ENCODE data around the gene SPINK13.
"Not testable (repeated sequence)": the region's sequence is repeated elsewhere in the genome, so short reads cannot be mapped to it uniquely, and the experiment has no call there.

Gene SPINK13

DNA sequence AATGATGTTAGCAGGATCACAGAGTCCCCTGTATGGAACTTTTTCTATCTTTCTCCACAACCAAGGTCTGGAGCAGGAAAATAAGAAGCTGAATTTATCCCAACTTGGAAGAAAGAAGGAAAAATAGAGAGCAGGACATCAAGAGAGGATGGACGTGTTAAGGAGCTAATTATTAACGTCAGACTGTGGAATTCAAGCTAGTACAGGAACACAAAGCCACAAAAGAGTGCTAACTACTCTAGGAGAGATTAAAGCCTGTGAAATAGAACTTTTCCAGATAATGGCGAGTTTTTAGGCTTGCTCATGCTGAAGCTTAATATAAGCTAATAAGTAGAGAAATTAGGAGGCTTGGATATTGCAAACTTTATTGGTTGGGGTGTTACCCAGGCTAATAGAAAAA, 632 bp upstream of the SPINK13 start:
- Histone ChIP-seq H3K27me3 (ENCODE audit: control insufficient read depth, insufficient read depth, low read length) (no peaks in the 10 kb centered on the region), H3K9ac (ENCODE audit: low read length) (no peak overlapping the region), H3K4me3 (ENCODE audit: low read length) (no peak overlapping the region), H3K9me3 (ENCODE audit: control insufficient read depth, low read length) (no peaks in the 10 kb centered on the region), H3K4me1 (ENCODE audit: control insufficient read depth, insufficient read depth, low read length) (peaks cover 6% of the 10 kb centered on the region), H3K36me3 (ENCODE audit: control insufficient read depth, insufficient read depth, low read length) (no peaks in the 10 kb centered on the region)

DNA sequence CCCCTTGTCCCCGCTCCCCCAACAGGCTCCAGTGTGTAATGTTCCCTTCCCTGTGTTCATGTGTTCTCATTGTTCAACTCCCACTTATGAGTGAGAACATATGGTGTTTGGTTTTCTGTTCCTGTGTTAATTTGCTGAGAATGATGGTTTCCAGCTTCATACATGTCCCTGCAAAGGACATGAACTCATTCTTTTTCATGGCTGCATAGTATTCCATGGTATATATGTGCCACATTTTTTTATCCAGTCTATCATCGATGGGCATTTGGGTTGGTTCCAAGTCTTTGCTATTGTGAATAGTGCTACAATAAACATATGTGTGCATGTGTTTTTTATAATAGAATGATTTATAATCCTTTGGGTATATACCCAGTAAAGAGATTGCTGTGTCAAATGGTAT, 6.5 kb downstream of the SPINK13 start:
- not testable (repeated sequence) for H3K36me3 ChIP-seq (ENCODE audit: control insufficient read depth, insufficient read depth, low read length); H3K4me3 ChIP-seq (ENCODE audit: low read length); H3K9me3 ChIP-seq (ENCODE audit: control insufficient read depth, low read length); H3K4me1 ChIP-seq (ENCODE audit: control insufficient read depth, insufficient read depth, low read length); H3K9ac ChIP-seq (ENCODE audit: low read length); H3K27me3 ChIP-seq (ENCODE audit: control insufficient read depth, insufficient read depth, low read length)

DNA sequence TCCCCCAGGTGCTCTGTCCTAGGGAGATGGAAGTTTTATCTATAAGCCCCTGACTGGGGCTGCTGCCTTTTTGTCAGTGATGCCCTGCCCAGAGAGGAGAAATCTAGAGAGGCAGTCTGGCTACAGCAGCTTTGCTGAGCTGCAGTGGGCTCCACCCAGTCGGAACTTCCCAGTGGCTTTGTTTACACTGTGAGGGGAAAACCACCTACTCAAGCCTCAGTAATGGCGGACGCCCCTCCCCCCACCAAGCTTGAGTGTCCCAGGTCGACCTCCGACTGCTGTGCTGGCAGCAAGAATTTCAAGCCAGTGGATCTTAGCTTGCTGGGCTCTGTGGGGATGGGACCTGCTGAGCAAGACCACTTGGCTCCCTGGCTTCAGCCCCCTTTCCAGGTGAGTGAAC, 12.3 kb downstream of the SPINK13 start:
- H3K9me3 ChIP-seq (ENCODE audit: control insufficient read depth, low read length); H3K27me3 ChIP-seq (ENCODE audit: control insufficient read depth, insufficient read depth, low read length); H3K4me3 ChIP-seq (ENCODE audit: low read length); H3K36me3 ChIP-seq (ENCODE audit: control insufficient read depth, insufficient read depth, low read length); H3K9ac ChIP-seq (ENCODE audit: low read length): not testable (repeated sequence)
- H3K4me1 ChIP-seq (ENCODE audit: control insufficient read depth, insufficient read depth, low read length): peaks cover 17% of the 10 kb centered on the region

DNA sequence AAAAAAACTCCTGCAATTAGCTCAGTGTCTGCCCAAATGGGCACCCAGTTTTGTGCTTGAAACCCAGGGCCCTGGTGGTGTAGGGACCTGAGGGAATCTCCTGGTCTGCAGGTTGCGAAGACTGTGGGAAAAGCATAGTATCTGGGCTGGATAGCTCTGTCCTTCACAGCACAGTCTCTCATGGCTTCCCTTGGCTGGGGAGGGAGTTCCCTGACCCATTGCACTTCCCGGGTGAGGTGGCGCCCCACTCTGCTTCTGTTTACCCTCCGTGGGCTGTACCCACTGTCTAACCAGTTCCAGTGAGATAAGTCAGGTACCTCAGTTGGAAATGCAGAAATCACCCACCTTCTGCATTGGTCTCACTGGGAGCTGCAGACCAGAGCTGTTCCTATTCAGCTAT, 12.7 kb downstream of the SPINK13 start:
- not testable (repeated sequence) for H3K36me3 ChIP-seq (ENCODE audit: control insufficient read depth, insufficient read depth, low read length); H3K9ac ChIP-seq (ENCODE audit: low read length); H3K9me3 ChIP-seq (ENCODE audit: control insufficient read depth, low read length); H3K27me3 ChIP-seq (ENCODE audit: control insufficient read depth, insufficient read depth, low read length); H3K4me3 ChIP-seq (ENCODE audit: low read length)
- H3K4me1 ChIP-seq (ENCODE audit: control insufficient read depth, insufficient read depth, low read length): peaks cover 18% of the 10 kb centered on the region

DNA sequence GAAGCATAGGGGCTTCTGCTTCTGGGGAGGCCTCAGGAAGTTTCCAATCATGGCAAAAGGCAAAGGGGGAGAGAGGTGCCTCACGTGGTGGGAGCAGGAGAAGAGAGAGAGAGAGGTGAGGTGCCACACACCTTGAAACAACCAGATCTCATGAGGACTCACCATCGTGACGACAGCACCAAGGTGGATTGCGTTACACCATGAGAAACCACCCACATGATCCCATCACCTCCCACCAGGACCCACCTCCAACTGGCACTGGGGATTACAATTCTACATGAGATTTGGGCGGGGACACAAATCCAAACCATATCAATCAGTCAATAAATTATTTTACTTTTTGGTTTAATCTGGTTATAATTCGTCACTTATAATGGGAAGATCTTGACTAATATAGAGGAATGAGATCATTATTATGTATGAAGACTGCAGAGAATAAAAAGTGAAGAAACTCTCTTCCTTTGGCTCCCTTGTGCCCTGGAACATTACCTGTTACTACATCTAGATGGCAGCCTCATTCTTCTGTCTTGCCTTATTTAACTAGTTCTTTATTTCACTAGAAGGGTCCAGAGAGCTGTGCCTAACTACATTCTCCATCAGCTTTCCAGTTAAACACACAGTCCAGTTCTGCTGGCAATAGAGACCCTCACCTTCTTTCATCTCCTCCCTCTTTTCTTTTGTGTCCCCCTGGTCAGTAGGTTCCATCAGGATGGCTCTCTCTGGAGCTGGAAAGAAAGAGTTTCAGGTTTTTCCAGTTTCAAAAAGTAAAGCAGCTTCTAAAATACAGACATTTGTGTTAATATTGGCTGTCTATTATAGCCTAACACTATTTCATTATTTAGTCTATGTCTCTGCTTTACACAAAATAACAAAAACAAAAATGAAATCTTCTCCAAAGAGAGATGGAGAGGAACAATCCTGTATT, 21.9 kb downstream of the SPINK13 start:
- H3K27me3 ChIP-seq (ENCODE audit: control insufficient read depth, insufficient read depth, low read length): no peaks in the 10 kb centered on the region
- H3K9ac ChIP-seq (ENCODE audit: low read length): no peak overlapping the region
- H3K4me1 ChIP-seq (ENCODE audit: control insufficient read depth, insufficient read depth, low read length): peaks cover 8% of the 10 kb centered on the region
- H3K9me3 ChIP-seq (ENCODE audit: control insufficient read depth, low read length): no peaks in the 10 kb centered on the region
- no peak overlapping the region for H3K4me3 ChIP-seq (ENCODE audit: low read length)
- H3K36me3 ChIP-seq (ENCODE audit: control insufficient read depth, insufficient read depth, low read length): no peaks in the 10 kb centered on the region

DNA sequence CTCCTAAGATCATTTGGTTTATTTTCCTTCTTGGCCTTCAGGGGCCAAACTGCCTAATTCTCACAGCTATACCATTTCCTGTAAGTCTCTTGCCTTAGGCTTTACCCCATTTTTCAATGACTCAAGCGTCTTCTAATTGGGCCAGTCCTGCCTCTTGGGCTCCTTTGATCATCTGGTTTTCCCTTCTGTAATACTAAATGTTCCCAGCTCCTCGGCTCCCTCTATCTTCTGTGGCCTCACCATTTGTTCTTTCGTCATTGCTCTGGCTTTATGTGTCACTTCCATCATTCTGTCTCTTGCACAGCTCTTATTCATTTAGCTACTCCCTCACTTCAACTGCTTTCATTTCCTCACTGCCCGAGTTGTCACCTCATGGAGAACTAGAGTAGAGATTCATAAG, 29.1 kb downstream of the SPINK13 start:
- Histone ChIP-seq H3K4me1 (ENCODE audit: control insufficient read depth, insufficient read depth, low read length) (no peaks in the 10 kb centered on the region), H3K9me3 (ENCODE audit: control insufficient read depth, low read length) (no peaks in the 10 kb centered on the region), H3K36me3 (ENCODE audit: control insufficient read depth, insufficient read depth, low read length) (no peaks in the 10 kb centered on the region), H3K27me3 (ENCODE audit: control insufficient read depth, insufficient read depth, low read length) (no peaks in the 10 kb centered on the region), H3K9ac (ENCODE audit: low read length) (no peak overlapping the region), H3K4me3 (ENCODE audit: low read length) (no peak overlapping the region)

DNA sequence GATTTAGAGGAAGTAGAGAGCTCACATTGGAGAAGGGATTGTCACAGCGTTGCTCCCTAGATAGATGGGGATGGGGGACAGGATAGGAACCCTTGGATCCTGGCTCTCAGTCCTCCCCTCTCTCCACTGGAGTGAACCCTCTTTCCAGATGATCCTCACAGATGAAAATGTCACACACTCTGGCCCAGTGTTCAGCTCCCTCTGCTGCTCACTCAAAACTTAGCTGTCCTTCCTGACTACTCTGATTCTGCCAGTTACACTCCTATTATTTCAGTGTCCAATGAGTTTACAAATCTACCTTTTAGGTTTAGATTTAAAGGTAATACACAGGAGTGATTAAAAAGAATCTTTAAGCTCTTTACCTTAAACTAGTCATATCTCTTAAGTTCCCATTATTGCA, 37.9 kb downstream of the SPINK13 start:
- Histone ChIP-seq H3K4me3 (ENCODE audit: low read length) (no peak overlapping the region), H3K4me1 (ENCODE audit: control insufficient read depth, insufficient read depth, low read length) (no peaks in the 10 kb centered on the region), H3K9ac (ENCODE audit: low read length) (no peak overlapping the region), H3K9me3 (ENCODE audit: control insufficient read depth, low read length) (no peaks in the 10 kb centered on the region), H3K36me3 (ENCODE audit: control insufficient read depth, insufficient read depth, low read length) (no peaks in the 10 kb centered on the region), H3K27me3 (ENCODE audit: control insufficient read depth, insufficient read depth, low read length) (no peaks in the 10 kb centered on the region)

DNA sequence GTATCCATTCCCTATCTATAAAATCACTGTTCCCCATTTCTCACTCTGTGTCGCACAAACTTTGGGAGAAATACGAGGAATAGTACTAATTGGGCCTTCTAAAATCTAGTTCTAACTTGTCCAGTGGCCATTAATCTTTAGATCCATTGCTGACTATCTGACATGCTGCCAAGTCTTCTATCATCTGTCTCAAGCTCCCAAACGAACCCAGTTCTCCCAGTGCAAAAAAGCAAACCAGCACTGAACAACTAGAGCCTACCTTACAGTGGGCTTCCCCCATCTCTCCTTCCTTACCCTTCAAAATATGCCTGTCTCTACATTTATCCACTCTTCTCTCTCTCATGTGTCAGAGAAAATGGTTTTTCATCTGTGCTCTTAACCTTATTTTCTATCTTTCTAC, 40.4 kb downstream of the SPINK13 start:
- no peaks in the 10 kb centered on the region for H3K36me3 ChIP-seq (ENCODE audit: control insufficient read depth, insufficient read depth, low read length)
- H3K9ac ChIP-seq (ENCODE audit: low read length): no peak overlapping the region
- no peak overlapping the region for H3K4me3 ChIP-seq (ENCODE audit: low read length)
- H3K4me1 ChIP-seq (ENCODE audit: control insufficient read depth, insufficient read depth, low read length): peaks cover 3% of the 10 kb centered on the region
- H3K27me3 ChIP-seq (ENCODE audit: control insufficient read depth, insufficient read depth, low read length): no peaks in the 10 kb centered on the region
- no peaks in the 10 kb centered on the region for H3K9me3 ChIP-seq (ENCODE audit: control insufficient read depth, low read length)

DNA sequence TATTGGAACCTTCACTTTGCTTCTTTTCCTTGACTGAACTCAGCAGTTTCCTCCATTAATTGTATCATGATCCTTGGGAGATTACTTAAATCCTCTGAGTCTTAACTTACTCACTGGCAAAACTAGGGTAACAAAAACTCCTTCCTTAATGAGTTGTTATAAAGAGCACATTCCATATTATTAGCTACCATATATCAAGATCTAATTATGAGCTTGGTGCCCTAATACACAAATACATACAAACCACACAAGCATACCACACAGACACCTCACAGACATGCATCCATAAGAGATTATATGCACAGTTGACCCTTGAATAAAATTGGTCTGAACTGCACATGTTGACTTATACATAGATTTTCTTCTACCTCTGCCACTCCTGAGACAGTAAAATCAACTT, 41.2 kb downstream of the SPINK13 start:
- H3K4me3 ChIP-seq (ENCODE audit: low read length): no peak overlapping the region
- no peaks in the 10 kb centered on the region for H3K36me3 ChIP-seq (ENCODE audit: control insufficient read depth, insufficient read depth, low read length)
- peaks cover 3% of the 10 kb centered on the region for H3K4me1 ChIP-seq (ENCODE audit: control insufficient read depth, insufficient read depth, low read length)
- H3K27me3 ChIP-seq (ENCODE audit: control insufficient read depth, insufficient read depth, low read length): no peaks in the 10 kb centered on the region
- no peak overlapping the region for H3K9ac ChIP-seq (ENCODE audit: low read length)
- no peaks in the 10 kb centered on the region for H3K9me3 ChIP-seq (ENCODE audit: control insufficient read depth, low read length)

DNA sequence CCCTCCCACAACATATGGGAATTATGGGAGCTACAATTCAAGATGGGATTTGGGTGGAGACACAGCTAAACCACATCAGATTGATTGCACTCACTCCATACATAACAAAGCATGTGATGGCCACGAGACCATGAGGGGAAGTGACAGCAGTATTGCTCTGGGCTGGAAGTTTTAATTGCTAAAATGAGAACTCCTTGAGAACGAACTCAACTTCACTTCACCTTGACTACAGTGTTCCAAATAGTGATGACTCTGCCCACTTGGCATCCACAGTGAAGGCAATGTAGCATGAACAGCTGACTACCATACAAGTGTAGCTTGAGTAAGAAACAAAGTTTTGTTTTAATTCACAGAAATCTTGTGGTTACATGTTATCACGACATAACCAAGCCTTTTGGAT, 42.9 kb downstream of the SPINK13 start:
- H3K4me1 ChIP-seq (ENCODE audit: control insufficient read depth, insufficient read depth, low read length): peaks cover 3% of the 10 kb centered on the region
- no peak overlapping the region for H3K9ac ChIP-seq (ENCODE audit: low read length)
- no peak overlapping the region for H3K4me3 ChIP-seq (ENCODE audit: low read length)
- H3K36me3 ChIP-seq (ENCODE audit: control insufficient read depth, insufficient read depth, low read length): no peaks in the 10 kb centered on the region
- no peaks in the 10 kb centered on the region for H3K27me3 ChIP-seq (ENCODE audit: control insufficient read depth, insufficient read depth, low read length)
- H3K9me3 ChIP-seq (ENCODE audit: control insufficient read depth, low read length): no peaks in the 10 kb centered on the region

DNA sequence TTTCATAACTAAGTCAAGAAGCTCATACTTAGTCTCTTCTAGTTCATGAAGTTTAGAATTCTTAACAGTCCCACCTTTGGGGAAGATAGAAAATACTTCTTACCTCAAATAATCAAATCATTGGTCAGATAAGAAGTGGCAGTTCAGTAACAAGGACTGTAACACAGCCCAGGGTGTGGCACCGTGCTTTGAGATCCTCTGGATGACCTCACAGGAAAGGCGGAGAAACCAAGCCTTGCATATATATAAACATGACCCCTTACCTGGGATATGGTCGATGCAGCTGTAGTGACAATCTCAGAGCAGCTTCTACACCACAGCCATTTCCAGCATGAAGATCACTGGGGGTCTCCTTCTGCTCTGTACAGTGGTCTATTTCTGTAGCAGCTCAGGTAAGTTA, 43.6 kb downstream of the SPINK13 start, which contains the start of gene SPINK7:
TSS of gene SPINK7 (plus strand) at position 271 of the 400 bp plus-strand sequence. CDS start at position 332, 61 bp downstream.
- Histone ChIP-seq H3K4me3 (ENCODE audit: low read length) (no peak within 1 kb of the TSS), H3K9ac (ENCODE audit: low read length) (no peak within 1 kb of the TSS), H3K27me3 (ENCODE audit: control insufficient read depth, insufficient read depth, low read length) (no peaks in the 10 kb centered on the region), H3K9me3 (ENCODE audit: control insufficient read depth, low read length) (no peaks in the 10 kb centered on the region), H3K36me3 (ENCODE audit: control insufficient read depth, insufficient read depth, low read length) (no peaks in the 10 kb centered on the region), H3K4me1 (ENCODE audit: control insufficient read depth, insufficient read depth, low read length) (peaks cover 3% of the 10 kb centered on the region)

DNA sequence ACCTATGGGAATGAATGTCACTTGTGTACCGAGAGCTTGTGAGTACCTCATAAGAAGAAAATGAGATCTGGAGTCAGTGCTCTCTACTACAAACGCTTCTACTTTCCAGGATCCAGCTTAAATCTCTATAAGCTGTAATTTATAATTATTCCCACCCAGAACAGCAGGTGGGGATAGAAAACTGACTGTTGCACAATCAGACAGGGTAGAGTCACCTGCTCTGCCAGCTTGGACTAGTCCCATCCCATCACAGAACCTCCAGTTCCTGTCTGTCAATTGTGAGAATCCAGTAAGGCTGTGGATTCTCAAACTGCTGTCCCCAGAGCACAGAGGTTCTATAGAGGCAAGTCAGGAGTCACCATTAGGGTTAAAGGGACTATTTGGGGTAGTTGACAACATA, 45.6 kb downstream of the SPINK13 start:
- Histone ChIP-seq H3K36me3 (ENCODE audit: control insufficient read depth, insufficient read depth, low read length) (no peaks in the 10 kb centered on the region), H3K9ac (ENCODE audit: low read length) (no peak overlapping the region), H3K4me3 (ENCODE audit: low read length) (no peak overlapping the region), H3K9me3 (ENCODE audit: control insufficient read depth, low read length) (no peaks in the 10 kb centered on the region), H3K27me3 (ENCODE audit: control insufficient read depth, insufficient read depth, low read length) (no peaks in the 10 kb centered on the region), H3K4me1 (ENCODE audit: control insufficient read depth, insufficient read depth, low read length) (peaks cover 3% of the 10 kb centered on the region)

Measured in mucosa of stomach (tissue), 1 donor.